Measurements from ENCODE around the gene MMP24OS.

Gene MMP24OS

DNA sequence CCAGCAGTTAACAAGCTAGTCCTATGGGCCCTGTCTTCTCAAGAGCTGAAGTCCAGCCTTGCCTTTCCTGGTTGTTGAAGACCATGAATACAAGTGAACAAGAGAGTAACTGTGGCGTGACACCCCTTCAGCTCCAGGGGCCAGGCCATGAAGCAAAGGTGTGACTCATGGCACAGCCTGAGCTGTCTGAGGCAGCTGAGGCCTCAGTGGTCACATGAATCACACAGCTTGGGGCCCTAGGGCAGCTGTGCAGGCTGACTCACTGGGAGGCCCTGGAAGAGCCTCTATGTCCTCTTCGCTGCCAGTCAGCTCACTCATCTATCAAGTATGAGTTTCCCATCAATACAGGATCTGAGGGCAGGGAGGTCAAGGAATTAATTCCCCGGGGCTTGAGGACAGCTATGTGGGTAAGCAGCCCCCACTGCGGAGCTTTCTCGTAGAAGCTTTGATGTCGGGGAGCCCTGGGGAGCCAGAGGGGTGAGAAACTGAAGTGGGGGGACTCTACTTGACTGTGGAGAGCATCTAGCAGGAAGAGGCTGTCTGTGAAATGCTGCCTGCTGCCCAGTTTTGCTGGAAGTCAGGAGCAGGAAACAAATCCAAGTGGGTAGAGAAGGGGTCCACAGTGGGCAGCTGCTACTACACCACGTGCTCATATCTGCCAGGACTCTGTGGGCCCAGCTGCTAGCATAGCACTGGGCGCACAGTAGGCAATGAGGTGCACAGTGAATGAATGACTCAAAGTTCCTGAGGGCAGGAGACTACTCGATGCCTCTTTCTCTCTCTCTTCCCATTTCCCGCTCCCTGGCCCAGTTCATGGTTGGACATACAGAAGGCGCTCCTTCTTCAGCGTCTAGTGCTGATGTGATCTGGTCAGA, 28.0 kb upstream of the MMP24OS start:
- peak in 1 of 2 experiments; percentile 80 for DNase-seq

DNA sequence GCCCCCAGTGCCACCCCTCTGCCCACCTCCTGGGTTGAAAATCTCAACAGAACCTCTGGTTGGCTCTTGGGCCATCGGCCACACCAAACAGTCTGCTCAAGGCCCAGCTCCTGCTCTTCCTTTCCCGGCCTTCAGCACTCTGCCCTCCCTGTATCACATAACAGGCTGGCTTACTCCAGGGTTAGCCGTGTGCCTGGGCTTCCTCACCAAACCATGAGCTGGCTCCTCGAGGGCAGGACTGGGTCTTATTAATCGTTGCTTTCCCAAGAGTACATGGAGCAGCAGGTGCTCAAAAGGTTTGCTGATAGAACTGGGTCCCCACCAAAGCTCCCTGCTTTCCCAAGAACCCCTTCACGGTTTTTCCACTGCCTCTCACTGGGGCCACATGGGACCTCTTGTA, 27.0 kb upstream of the MMP24OS start:
- no peak for DNase-seq

DNA sequence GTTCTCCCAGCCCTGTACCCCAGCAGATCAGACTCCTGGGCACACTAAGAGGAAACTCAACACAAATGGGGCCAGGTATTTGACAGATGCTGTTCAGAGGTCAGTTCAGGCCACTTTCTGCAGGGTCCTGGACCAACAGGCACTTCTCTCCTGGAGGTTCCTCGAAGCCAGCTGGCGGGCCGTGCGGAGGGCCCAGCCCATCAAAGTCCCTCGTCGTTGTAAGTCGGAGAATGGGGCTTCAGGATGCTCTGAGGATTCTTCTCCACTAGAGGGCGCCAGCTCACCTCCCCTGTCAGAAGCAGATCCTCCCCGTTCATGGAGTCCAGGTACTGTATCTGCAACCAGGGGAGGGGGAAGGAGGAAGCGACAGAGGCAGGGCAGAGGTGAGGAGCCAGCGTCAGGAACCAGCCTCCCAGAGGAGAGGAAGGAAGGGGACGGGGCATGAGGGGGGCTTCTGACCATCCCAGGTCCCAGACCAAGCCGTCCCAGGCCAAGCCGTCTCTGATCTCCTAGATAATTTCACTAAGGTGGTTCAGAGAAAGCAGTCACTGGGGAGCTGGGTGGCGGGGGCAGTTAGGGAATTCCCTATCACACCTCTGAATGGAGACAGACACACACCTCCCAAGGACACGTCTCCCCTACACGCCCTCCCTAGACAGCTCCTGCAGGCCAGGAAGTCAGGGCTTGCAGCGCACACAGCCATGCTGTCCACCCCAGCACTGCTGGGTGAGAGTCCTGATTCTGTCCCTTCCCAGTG, 26.0 kb upstream of the MMP24OS start:
- peak; percentile 66 to 90 for DNase-seq

DNA sequence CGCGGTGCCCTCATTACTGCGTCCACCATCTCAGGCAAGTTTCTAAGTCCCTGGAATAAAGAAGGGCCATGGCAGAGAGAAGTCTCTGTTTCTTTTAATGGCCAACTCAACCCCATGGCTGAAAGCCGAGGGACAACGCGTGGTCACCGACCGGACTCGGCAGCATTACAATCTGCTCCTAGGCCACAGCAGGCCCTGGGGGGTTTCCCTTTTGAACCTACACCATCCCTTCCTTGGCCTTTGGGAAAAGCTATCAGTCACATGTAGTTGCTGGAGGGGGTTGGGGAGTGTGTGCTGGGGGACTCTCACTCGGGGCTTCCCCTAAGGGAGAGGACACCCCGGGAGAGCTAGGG, 25.4 kb upstream of the MMP24OS start:
- DNase-seq: no peak

DNA sequence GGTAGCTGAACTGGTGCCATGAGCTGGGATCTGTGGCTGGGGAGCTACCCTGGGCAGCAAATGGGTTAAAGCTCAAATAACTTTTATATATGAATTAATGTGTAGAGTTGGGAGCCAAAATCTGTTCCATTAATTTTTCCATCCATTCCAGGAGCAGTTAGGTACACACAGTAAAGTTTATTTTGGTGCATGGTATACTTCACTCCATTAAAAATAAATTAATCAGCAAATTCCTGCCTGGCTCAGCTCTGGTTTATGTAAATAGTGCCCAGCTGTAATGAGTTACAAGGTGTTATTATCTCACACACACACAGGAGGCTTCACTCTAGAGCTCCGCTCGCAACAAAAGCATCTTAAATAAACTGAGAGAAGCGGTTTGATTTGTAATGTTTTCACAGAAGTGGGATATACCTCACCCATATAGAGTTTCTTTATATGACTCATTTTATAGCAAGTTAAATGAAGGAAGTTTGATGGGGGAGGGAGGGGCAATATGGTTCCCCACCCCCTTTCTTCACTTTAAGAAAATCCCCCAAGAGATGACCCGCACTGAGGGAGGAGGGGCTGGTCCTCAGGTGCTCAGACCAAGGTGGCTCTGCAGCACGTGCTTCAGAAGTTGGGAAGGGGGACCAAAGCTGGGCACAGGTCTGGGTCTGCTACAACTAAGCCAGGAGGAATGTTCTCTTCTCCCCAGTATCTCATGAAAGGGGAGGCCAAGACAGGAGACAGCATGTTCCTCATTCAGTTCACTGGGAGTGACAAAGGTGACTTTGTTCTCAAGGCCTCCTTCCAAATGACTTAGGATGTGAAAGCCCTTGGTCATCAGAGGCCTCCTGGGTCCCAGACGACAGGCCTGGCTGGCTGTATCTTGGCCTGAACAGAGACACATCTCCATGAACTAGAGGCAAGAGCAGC, 24.8 kb upstream of the MMP24OS start:
- DNase-seq: no peak

DNA sequence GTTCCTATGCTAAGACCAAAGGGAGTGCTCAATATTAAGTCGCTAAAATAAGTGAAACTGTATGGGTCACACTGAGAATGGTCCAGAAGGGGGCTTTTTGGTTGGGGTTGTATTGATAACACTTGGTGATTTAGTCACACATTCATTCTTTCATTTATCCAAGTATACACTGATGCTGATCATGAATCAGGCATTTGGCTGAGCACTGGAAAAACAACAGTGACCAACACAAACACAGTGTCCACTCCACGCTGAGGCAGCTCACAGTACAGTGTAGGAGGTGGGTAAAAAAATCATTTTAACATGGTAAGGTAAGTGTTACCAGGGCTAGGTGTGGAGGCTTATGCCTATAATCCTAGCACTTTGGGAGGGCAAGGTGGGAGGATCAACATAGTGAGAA, 23.5 kb upstream of the MMP24OS start:
- no peak for DNase-seq

DNA sequence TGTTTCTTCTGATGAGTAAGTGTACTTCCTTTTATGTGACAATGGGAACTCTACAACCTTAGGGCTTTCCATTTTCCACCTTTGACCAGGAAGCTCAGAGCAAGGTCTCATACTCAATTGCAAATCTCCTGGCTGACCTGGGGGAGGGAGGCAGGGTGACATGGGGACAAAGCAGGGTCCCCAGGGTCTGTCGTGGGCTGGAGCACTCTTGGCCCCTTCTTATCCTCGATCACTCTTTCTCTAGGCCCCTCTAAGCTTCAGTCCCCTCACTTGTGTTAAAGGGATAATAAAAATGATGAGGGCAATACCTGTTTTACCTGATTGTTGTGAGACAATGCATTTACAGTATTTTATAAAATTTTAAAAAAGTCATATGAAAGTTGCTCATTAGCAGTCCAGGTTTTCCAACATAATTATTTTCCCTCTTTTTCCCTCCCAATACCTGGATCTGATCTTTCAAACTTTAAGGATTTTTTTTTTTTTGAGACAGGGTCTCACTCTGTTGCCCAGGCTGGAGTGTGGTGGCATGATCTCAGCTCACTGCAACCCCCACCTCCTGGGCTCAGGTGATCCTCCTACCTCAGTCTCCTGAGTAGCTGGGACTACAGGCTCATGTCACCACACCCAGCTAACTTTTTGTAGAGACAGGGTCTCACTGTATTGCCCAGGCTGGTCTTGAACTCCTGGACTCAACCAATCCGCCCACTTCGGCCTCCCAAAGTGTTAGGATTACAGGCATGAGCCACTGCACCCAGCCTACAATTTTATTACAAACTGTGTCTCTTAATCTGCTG, 22.7 kb upstream of the MMP24OS start:
- DNase-seq: no peak

DNA sequence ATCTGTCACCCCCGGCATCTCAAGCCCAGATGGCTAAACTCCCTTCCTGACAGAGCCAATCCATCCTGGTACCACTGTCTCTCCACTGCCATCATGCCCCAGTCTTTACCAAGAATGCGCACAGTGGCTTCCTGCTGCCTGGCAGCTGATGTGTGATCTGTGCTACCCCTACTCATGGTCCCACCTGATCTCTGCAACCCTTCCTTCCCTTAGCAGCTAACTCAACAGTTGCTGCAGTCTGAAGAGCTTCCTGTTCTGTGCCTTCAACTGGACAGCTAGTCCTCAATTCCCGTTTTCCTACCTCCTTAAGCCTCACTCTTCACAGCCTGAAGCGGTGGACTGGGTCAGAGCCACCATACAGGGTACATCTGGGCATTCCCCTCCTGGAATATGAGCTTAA, 21.9 kb upstream of the MMP24OS start:
- no peak for DNase-seq

DNA sequence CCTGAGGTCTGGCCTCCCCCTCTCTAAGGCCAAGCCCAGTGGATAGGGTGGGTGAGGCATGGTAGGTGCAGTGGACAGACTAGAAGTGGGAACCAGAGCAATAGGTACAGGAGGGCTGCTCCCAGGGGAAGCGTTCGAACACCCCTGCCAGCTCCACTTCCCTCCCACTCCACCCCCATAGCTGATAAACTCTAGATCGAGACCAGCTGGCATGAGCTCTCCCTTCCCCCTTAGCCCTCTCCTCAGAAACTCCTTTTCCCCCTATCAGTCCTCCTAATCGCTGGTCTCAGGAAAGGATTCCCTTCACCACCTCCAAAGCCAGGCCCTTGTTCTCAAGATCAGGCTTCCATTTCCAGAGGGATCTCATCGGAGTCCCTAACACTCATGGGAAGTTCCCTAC, 20.3 kb upstream of the MMP24OS start:
- DNase-seq: no peak

DNA sequence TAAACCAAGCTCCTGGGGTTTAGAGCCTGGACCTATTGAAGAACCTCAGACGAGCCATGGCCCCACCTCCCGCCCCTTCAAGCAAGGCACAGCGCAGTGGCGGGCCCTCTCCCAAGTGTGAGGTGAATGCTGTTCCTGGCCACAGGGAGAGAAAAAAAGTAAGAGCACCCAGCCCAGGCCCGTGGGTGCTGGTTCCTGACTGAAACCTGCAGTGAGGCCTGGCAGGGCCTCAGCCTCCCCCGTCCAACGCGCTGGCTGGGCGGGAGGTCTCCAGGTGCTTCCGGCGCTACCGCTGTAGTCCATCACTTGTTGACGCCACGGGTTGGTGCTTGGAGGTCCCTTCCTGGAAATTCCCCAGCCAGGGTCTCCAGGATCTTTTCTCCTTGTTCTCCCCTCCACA, 19.8 kb upstream of the MMP24OS start:
- DNase-seq: no peak

DNA sequence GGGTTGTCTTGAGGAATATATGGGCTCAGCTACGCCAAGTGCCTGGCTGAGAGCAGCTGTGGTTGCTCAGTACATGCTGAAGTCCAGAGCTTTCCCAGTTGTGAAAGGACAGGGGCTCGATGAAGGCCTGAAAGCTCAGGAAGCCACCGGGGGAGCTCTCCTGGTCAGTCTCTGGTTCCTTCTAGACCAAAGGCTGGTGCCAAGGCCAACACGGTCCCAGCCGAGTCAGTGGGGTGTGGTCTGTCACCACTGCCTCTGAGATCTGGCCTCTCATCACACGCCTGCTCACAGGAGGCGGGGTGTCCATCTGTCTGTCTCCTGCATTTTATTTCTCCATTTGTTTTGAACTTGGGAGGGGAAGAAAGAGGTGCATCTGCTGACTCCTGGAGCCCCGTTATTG, 19.2 kb upstream of the MMP24OS start:
- no peak for DNase-seq

DNA sequence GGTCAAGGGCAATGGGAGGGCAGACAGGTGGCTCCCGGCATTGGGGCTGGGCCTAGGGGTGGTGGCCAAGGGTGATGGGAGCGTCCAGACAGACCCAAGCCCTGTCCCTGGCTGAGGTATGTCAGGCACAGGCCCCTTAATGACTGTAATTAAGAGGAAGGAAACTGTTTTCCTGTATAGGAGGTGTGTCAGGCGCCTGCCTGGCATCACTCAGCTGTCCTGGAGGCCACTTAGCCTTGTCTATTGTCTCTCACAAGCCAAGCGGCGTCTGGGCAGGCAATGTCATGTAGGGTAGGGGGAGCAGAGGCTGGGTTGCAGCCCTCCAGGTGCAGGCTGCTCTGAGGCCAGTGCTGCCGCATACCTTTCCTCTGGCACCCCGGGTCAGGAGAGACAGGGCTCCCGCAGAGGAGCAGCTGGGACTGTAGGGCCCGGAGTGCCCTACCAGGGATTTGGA, 18.2 kb upstream of the MMP24OS start:
- DNase-seq: no peak

DNA sequence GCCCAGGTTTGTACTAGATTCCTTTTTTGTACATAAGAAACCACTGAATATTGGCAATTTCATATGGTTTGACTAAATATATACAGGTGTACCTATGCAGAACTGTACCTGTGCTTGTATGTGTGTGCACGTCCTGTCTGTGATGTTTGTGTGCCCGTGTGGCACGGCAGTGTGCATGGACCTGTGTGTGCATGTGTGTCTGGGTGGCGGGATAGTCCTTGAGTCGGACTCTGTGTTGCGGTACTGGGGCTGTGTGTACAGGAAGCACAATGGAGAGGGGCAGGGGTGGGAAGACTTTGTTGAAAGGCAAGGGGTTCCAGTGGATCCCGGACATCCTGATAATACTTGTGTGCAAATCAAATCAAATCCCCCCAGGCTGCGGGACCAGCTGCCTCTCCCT, 17.8 kb upstream of the MMP24OS start:
- no peak for DNase-seq

DNA sequence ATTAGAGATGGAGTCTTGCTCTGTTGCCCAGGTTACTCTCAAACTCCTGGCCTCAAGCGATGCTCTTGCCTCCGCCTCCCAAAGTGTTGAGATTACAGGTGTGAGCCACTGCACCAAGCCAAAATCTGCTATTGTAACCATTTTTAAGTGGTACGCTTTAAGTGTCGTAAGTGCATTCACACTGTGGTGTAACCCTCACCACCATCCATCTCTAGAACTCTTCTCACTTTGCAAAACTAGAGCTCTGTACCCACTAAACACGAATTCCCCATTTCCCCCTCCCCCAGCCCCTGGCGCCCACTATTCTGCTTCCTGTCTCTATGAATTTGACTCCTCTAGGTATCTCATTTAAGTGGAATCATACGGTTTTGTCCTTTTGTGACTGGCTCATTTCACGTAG, 17.1 kb upstream of the MMP24OS start:
- no peak for DNase-seq

DNA sequence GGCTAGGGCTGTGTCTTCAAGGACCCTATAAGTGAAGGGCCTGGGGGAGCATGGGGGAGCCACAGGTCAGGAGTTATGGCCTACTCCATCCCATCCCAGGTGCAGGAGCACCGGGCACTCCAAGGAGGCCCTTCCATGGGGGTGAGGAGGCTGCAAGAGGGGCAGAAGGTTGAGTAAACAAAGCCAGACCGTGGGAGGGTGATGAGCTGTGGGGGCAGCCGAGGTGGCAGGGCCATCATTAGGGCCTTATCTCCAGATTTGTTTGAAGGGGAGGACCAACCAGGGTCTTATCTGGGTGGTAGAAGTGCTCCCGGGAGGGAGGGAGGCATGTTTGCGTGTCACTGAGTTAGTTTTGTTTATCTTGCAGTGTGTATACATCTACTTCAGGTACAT, 16.4 kb upstream of the MMP24OS start:
- no peak for DNase-seq

DNA sequence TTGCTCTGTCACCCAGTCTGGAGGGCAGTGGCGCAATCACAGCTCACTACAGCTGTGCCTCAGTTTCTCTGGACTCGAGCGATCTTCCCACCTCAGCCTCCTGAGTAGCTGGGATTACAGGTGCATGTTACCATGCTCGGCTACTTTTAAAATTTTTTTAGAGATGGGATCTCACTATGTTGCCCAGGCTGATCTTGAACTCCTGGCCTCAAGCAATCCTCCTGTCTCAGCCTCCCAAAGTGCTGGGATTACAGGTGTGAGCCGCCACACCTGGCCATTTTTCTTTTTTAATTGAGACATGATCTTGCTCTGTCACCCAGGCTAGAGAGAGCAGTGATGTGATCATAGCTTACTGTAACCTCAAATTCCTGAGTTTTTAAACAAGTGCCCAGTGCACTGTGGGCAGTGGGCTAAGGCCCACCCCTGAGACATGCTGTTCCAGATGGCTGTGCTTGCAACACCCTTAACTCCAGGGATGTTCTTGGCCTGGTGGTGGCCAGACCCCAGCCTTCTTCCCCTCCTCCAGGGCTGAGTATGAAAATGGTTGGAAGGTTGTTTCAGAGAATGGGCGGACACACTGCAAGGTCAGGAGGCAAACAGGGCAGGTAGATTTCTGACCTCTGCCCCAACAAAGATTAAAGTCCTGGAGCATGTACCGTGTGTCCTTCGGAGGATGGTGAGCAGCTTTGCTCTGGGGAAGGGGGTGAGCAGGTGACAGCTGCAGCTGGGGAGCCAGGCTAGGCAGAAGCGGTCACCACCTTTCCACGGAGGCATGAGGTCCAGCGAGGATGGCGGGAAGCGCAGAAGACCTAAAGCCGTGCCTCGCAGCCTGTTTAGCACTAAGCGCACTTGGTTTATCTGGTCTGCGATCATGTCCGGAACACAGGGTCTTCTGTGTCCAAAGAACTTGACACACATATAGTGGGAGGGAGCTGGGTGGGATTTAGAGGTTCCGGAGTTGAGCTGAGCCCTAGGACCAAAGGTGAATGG, 15.7 kb upstream of the MMP24OS start:
- DNase-seq: no peak

DNA sequence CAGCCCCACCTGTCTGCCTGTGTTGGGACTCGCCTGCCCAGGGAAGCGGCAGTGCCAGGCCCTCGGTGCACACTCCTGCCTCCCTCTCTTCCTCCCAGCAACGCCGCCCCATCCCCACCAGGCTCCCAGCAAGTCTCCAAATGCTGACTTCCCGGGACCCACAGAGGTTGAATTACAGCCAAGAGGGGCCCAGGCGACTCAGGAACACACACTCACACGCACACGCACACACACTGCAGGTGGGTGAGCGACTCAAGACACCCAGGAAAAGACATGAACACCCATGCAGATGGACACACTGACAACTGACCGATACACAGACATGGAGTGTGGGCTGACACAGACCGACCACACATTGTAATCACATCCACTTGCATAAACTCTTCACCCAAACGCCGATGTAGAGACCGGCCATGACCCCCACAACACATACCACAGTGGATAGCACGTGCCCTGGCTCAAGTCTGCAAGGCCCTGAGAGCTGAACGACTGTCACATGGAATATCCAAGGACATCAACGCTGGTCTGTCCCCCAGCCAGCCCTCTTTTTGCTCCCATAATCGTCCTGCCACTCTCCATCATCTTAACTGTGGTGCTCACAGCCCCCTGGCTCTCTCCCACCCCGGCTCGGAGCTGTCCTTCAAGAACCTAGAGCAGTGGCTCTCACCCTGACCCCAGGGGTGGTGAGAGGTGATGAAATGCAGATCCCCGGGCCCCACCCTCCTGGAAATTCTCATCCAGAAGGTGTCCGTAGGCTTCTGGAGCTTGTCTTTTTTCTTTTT, 14.8 kb upstream of the MMP24OS start:
- DNase-seq: no peak

DNA sequence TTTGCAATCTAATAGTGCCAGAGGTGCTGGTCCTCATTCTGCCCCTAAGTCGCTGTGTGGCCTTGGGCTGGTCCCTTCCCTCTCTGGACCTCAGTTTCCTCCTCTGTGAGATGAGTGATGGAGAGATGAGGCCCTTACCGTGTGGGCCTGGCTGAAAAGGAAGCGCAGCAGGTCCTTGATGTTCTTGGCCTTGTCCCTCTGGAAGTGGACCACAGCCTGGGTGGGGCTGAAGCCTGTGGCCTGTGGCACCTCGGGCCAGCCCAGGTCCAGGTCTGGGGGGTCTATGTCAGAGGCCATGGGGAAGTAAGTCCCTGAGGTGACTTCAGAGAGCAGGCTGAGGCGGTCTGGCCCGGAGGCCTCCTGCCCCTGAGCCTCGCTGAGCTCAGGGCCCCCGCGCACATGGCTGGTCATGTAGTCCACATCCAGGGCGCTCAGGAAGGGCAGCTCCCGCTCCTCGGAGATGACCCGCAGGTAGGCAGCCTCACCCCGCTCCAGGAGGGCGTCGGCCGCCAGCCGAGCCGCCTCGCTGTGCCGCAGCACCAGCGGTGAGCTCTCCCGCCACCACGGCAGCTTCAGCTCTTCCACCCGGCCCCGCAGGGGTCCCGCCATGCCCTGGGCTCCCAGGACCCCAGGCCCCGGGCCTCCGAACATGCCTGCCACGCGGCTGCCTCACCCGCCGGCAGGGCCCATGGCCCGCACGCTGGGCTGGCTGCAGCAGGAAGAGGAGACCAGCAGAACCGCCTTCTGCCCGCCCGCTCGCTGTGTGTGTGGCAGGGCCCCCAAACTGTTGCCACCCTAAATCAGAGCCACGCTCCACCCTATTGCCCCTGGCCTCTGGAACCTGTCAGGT, 14.0 kb upstream of the MMP24OS start, which contains the start of gene FAM83C:
Gene FAM83C (minus strand): TSS at position 772 of the 850 bp plus-strand sequence. CDS start 121 bp downstream, at position 651.
- DNase-seq: no peak

DNA sequence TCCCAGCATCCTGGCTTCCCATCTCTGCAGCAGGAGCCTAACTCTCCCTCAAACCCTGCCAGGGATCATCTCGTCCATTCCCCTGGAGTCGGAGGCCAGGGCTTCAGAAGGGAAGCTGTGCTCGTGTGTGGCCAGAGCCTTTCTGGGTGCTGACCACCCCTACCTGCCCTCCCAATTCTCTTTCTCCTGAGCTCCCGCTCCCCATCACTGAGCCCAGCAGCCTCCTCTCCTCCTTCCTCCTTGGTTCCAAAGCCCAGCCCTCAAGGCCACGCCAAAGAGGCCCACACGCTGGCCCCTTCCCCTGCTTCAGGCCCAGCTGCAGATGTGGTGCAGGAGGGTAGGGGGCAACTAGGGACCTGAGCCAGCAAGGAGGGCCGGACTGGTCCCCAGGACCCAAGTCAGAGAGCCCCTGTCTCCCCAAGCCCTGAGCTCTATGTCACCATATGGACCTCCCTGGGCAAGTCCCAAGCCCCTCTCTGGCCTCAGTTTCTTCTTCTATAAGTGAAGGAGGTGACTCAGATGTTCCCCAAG, 13.0 kb upstream of the MMP24OS start:
- DNase-seq: no peak

All from NCI-H446 (cell line).